Measurements from ENCODE around the gene GLOD5.
"Not testable (repeated sequence)": the region's sequence is repeated elsewhere in the genome, so short reads cannot be mapped to it uniquely, and the experiment has no call there.

GLOD5 gene

DNA sequence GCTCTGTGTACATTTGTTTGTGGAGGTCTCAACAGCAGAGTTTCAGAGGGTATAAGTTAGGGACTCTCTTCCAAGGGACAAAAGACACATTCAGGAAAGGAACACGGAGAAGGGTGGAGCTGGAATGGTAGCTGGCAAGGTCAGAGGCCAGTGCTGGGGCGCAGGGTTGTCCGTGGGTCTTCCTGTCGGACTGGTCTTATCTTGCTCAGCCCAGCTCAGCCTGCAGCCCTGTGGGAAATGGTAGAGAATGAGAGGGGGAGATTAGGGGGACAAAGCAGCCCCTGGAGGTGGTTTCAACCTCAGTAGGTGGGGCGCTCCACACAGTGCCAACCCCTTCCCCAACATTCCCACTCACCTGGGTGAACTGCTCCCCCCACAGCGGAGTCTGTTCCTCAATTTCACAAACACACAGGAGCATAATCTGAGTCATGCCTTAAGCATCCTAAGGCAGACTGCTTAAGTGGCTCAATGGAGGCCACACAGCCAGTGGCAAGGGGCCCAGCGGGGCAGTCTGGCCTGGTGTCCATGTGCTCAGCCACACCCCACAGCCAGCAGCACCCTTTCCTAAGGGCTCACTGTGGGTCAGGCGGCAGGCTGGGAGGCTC lies 33.5 kb downstream of the GLOD5 start:
- DNase-seq, result no peak

DNA sequence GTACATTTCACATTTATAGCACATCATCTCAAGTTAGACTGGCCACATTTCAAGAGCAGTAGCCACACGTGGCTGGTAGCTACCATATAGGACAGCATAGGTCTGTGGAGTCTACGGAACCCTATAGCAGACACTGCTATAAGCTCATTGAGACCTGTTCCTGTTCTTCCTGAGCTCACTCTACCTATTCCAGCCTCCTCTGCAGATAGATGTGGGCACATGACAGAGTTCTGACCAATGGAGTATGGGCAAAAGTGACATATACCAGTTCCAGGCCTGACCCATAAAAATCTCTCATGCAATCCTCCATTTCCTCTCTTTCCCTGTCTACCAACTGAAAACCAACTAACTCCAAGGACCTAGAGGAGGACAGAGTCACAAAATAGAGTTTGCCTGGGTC lies 36.8 kb downstream of the GLOD5 start:
- no peak for DNase-seq

DNA sequence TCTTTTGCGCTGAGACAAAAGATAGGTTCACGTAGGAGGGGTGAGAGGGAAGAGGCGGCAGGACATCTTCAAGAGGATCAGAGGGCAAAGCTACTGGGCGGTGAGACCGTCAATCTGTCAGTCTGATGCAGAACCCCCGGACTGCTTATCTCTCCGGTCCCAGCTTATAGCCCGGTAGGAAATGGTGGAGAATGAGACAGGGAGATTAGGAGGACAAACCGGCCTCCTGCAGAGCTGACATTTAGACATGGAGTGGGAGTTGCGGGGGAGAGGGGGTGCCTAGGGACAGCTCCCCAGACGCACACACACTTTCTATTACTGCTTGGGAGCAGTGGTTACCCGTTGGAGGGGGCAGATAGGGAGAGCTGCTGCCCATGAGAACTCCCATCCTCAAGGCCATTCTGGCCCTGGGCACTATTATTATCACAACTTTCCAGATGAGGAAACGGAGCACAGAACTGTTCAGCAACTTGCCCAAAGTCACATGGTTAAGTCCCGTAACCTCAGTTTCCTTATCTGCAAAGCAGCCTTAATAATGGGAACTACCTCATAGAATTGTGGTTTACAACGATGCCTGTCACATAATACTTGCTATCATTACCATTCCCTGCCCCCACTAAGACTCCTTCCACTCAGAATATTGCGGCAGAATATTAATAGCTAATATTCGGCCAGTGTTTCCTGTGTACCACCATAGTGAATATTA lies 39.2 kb downstream of the GLOD5 start:
- no peak for DNase-seq

DNA sequence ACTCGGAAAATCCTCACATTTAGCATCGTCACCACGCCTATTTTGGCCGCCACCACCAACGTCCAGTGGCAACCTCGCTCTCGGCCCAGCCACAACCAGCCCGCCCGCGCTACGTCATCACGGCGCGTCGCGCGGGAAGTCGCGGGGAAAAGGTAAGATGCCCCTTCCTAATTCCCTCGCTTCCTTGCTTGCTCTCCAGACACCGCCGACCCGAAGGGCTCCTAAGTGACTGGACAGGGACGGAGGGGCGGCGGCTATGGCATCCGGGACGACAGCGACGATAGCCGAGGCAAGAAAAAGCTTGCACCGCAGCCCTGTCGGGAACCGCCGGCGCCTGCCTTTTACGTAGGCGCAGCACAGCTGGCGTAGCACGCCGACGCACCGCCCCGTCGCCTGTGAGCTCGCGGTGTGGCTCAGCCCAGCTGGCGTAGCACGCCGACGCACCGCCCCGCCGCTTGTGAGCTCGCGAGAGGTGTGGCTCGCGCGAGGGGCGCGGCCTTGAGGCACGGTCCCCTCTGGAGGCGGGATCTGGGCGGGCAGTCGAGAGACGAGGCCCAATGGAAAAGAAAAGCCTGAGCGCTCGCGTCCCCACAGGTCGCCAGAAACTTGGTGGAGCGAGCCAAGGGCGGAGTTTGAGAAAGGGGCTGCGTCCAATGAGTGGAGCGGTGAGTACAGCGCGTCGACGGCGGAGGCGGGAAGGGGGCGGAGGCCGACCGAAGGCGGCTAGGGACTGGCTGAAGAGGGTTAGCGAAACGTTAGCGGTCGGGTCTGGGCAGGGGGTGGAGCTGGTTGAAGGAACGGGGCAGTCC lies 39.9 kb downstream of the GLOD5 start, which contains the start of gene HDAC6:
TSS of gene HDAC6 (plus strand) at position 788 of the 809 bp plus-strand sequence. CDS start 626 bp downstream, outside the sequence.
- DNase-seq, result peak; percentile 91 to 93

DNA sequence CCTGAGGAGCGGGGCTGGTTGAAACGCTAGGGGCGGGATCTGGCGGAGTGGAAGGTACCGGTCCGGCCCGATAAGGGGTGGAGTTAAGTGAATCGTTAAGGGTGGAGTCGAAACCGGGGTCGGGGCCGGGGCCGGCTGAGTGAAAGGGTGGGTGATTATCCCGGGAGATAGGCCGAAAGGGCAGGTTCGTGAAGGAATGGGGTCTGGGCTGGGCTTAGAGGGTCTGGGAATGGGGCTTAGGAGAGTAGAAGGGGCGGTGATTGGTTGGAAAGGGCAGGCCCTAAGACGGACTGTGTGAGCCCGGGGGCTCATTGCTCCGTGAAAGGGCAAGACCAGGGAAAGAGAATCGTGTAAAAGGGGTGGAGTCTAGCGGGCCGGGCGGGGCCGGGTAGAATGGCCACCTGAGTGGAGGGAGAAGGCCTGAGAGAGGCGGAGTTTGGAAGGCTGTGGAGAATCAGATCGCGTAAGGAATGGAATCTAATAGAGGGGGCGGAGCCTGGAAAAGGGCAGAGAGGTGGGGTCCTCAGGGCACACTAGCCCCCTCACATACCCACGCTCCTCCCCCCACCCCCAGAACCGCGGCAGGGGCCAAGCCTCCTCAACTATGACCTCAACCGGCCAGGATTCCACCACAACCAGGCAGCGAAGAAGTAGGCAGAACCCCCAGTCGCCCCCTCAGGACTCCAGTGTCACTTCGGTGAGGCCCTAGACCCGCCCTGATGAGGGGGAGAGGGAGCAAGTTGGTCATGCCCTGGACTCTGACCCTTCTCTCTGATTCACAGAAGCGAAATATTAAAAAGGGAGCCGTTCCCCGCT lies 40.8 kb downstream of the GLOD5 start:
- peak; percentile 27 to 28 for DNase-seq

DNA sequence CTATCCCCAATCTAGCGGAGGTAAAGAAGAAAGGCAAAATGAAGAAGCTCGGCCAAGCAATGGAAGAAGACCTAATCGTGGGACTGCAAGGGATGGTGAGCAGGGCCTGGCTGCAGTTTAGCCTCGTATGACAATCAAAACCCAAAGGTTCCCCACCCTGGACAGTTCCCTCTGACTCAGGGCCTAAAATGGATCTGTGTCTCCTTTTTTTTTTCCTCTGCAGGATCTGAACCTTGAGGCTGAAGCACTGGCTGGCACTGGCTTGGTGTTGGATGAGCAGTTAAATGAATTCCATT lies 41.3 kb downstream of the GLOD5 start:
- no peak for DNase-seq

DNA sequence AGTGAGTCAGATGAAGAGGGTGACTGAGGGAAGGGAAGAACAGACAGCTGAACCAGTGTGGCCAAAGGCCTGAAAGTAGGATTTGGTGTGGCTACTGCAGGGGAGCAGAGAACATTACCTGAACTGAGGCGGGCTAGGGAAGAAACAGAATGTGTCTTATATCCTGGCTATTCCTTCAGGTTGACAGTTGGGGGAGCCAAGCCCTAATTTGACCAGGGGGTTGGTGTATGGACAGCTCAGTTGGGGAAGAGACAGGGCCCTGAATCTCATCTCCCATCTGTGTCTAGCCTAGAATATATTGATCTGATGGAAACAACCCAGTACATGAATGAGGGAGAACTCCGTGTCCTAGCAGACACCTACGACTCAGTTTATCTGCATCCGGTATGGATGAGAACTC lies 44.5 kb downstream of the GLOD5 start:
- DNase-seq, result no peak

DNA sequence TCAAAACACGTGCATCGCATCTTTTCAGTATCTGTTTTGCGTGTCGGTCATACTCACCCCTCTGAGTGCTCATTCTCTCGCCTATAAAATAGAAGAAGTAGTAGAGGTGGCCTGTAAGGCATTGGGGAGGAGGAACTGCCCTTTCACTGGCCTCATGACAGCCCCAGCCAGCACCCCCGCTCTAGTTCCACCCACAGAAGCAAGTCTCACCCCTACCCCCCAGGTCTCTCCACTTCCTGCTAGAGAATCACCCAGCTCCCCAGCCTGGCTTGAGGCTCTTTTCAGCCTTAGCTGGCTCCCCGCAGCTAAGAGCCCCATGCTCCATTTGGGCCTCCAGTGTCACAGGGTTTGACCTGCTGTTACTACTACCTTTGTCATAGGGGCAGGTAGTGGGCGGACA lies 52.1 kb downstream of the GLOD5 start:
- no peak for DNase-seq

DNA sequence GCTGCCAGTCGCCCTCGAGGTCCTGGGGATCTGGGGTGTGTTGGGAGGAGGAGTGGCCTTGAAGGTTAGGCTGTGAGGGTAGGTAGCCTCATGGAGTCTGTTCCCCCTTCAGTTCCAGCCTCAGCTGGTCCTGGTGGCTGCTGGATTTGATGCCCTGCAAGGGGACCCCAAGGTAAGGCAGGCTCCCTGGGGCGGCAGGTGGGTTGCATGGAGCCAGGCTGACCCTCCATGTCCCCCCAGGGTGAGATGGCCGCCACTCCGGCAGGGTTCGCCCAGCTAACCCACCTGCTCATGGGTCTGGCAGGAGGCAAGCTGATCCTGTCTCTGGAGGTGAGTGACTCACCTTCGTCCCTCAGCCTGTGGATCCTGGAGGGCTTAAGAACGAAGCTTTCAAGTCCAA lies 53.2 kb downstream of the GLOD5 start:
- no peak for DNase-seq

DNA sequence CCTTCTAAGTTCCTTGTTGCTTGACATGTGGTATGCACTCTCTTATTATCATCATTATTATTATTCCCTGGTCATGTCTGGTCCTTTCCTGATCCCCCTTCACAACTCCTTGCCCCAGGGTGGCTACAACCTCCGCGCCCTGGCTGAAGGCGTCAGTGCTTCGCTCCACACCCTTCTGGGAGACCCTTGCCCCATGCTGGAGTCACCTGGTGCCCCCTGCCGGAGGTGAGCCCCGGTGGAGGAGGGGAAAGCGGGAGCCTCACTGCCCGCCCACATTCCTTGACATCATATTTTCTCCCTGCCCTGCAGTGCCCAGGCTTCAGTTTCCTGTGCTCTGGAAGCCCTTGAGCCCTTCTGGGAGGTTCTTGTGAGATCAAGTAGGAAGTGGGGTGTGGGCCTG lies 53.7 kb downstream of the GLOD5 start:
- DNase-seq, result no peak

DNA sequence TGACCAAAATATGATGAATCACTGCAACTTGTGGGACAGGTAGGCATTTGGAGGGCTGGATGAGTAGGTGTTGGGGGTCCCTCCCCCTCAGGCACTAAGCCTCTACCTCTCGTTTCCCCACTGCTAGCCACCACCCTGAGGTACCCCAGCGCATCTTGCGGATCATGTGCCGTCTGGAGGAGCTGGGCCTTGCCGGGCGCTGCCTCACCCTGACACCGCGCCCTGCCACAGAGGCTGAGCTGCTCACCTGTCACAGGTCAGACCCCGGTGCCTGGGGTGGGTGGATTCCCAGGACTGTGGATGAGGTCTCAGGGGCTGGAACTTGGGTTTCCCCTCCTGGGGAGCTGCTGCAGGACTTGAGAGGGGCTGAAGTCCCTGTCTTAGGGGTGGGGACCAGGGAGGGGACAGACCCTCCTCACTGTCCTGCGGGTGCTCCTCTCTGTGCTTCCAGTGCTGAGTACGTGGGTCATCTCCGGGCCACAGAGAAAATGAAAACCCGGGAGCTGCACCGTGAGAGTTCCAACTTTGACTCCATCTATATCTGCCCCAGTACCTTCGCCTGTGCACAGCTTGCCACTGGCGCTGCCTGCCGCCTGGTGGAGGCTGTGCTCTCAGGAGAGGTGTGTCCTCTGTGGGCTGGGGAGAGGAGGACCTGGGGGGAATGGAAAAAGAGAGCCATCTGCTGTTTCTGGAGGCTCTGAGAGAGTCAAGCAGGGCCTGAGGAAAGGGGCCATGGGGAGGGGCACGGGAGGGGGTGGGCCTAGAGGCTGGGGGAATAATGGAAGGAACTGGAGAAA lies 54.7 kb downstream of the GLOD5 start:
- DNase-seq, result no peak

DNA sequence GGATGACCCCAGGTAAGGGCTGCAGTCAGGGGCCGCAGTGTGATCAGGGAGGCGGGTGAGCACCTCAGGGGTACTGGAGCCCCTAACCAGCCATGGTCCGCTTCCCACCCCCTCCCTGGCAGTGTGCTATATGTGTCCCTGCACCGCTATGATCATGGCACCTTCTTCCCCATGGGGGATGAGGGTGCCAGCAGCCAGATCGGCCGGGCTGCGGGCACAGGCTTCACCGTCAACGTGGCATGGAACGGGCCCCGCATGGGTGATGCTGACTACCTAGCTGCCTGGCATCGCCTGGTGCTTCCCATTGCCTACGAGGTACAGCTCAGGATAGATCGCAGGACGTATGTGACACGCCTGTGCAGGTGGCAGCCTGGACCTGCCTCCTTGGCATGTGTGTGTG lies 56.6 kb downstream of the GLOD5 start:
- DNase-seq, result no peak

DNA sequence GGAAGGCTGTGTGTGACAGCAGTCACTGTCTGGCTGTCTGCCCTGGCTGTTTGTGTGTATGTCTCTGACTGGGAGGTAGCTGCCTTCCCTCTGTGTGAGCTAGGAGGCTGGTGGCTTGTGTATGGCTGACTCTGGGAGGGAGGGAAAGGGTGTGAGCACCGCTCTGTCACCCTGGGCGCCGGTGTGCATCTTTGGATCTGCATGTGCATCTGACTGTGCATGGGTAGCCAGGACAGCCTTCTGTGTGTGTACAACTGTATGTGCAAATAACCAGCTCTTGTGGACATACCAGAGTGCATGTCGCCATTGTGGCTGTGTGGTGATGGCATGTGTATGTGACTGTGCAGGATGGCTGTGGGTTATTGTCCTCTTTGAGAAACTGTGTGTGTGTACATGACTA lies 57.3 kb downstream of the GLOD5 start:
- no peak for DNase-seq

DNA sequence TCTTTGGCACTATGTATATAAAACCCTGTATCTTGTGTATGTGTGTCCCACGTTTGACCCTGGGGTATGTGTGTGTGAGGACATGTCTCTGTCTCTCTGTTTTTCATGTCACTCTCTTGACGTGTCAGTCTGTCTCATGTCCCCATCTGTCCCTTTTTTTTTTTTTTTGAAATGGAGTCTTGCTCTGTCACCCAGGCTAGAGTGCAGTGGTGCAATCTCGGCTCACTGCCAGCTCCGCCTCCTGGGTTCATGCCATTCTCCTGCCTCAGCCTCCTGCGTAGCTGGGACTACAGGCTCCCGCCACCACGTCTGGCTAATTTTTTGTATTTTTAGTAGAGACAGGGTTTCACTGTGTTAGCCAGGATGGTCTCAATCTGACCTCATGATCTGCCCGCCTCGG lies 57.8 kb downstream of the GLOD5 start:
- not testable (repeated sequence) for DNase-seq

DNA sequence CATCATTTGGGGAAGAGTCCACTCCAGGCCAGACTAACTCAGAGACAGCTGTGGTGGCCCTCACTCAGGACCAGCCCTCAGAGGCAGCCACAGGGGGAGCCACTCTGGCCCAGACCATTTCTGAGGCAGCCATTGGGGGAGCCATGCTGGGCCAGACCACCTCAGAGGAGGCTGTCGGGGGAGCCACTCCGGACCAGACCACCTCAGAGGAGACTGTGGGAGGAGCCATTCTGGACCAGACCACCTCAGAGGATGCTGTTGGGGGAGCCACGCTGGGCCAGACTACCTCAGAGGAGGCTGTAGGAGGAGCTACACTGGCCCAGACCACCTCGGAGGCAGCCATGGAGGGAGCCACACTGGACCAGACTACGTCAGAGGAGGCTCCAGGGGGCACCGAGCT lies 61.5 kb downstream of the GLOD5 start:
- no peak for DNase-seq

All from activated CD4-positive, alpha-beta T cell treated with anti-CD3 and anti-CD28 coated beads, Interleukin-2, amount 50 U/mL, for 4 hours (primary cell).